Endothelial cell of umbilical vein (primary cell): ENCODE measurements around the gene WDPCP. TPM values are rescaled to one million over a fixed set of nuclear protein-coding genes. Genes with fewer than 3 reads are reported as not detected.

Source experiments
- BruUV-seq: library from RNA; stranded (reverse); fragments of 400-500 nt; replicated peaks from 2 replicates; lab custom pipeline; 2021; lab: Mats Ljungman, UMichigan
- CTCF ChIA-PET: fragments of 300-600, 350-600 bp; sonication (Branson Sonifier 250); formaldehyde crosslinking; loops from one replicate; lab custom pipeline; 2021; ENCODE audit warnings: antibody characterized with exemption, inconsistent platforms; lab: Charles Lee
- POLR2A ChIA-PET: fragments of 300-600, 350-600 bp; sonication (Branson Sonifier 250); formaldehyde crosslinking; loops from one replicate; lab custom pipeline; 2021; ENCODE audit warnings: antibody characterized with exemption, inconsistent platforms; lab: Charles Lee
- DNase-seq: peaks from one replicate; pipeline ENCODE4 v3.0.0-alpha.2; 2011; ENCODE audit warnings: low read depth, low spot score
- FAIRE-seq: peaks from 2 replicates; lab custom pipeline; 2011; peaks lifted over from hg19 to GRCh38; lab: Jason Lieb, UNC
- H2AFZ ChIP-seq: 2 replicates; pipeline ENCODE4 v1.6.0; 2012; ENCODE audit warnings: low read depth, low read length, control low read depth, inconsistent platforms
- H3K27ac ChIP-seq: 2 replicates; pipeline ENCODE4 v1.5.1; 2011; ENCODE audit warnings: low read depth, mild to moderate bottlenecking, control low read depth, low read length, moderate library complexity; ENCODE audit not compliant: insufficient read depth
- H3K27me3 ChIP-seq, 2 experiments: 2 replicates each; pipeline versions ENCODE4 v1.6.0 to v1.6.1; 2011; ENCODE audit warnings: low read length in 2 of 2, mixed read lengths in 1 of 2; ENCODE audit not compliant: control insufficient read depth in 2 of 2, insufficient read depth in 2 of 2
- H3K36me3 ChIP-seq, 2 experiments: 2 replicates in 1 of 2; 3 replicates in 1 of 2; pipeline ENCODE4 v1.5.1; 2011; ENCODE audit warnings: low read length in 2 of 2, mild to moderate bottlenecking in 1 of 2, moderate library complexity in 1 of 2; ENCODE audit not compliant: control insufficient read depth in 2 of 2, insufficient read depth in 2 of 2; ENCODE audit errors: extremely low read depth in 1 of 2
- H3K4me1 ChIP-seq: 3 replicates; pipeline ENCODE4 v1.5.1; 2011; ENCODE audit warnings: mild to moderate bottlenecking, low read length; ENCODE audit not compliant: control insufficient read depth, insufficient read depth; ENCODE audit errors: extremely low read depth
- H3K4me2 ChIP-seq: 2 replicates; pipeline ENCODE4 v1.6.1; 2011; ENCODE audit warnings: low read length, control low read depth, mixed read lengths; ENCODE audit not compliant: insufficient read depth
- H3K4me3 ChIP-seq, 3 experiments: fragments of 200-600 bp in 1 of 3; sonication (generic), shearing (Covaris generic) in 1 of 3; replicated peaks in 1 of 3; 2 replicates each; pipeline ENCODE4 v1.5.1; 2011 to 2016; ENCODE audit warnings: control low read depth in 3 of 3, low read length in 3 of 3, mild to moderate bottlenecking in 2 of 3, inconsistent platforms in 1 of 3, low read depth in 1 of 3, moderate library complexity in 1 of 3; ENCODE audit not compliant: insufficient read depth in 1 of 3
- H3K79me2 ChIP-seq: 2 replicates; pipeline ENCODE4 v1.6.0; 2012; ENCODE audit warnings: low read length, inconsistent platforms; ENCODE audit not compliant: control insufficient read depth, insufficient read depth
- H3K9ac ChIP-seq: replicated peaks from 2 replicates; pipeline ENCODE3; 2011; ENCODE audit warnings: low read length, control low read depth; ENCODE audit not compliant: insufficient read depth; ENCODE audit errors: extremely low read depth
- H3K9me1 ChIP-seq: replicated peaks from 3 replicates; pipeline ENCODE4 v1.6.0; 2011; ENCODE audit warnings: mild to moderate bottlenecking, low read length; ENCODE audit not compliant: control insufficient read depth, insufficient read depth; ENCODE audit errors: extremely low read depth
- H3K9me3 ChIP-seq: replicated peaks from 2 replicates; pipeline ENCODE4 v1.5.1; 2012; ENCODE audit warnings: low read length, inconsistent platforms; ENCODE audit not compliant: control insufficient read depth, insufficient read depth
- H4K20me1 ChIP-seq: replicated peaks from 2 replicates; pipeline ENCODE3; 2011; ENCODE audit warnings: mild to moderate bottlenecking, low read length; ENCODE audit not compliant: control insufficient read depth, insufficient read depth; ENCODE audit errors: extremely low read depth
- CTCF ChIP-seq, 2 donors: IDR thresholded peaks; 1 replicate in 1 of 2; 2 replicates in 1 of 2; pipeline ENCODE4 v1.5.1; 2011; ENCODE audit warnings: low read length in 2 of 2, mild to moderate bottlenecking in 2 of 2, moderate library complexity in 2 of 2, control low read depth in 1 of 2, inconsistent platforms in 1 of 2, low read depth in 1 of 2; ENCODE audit not compliant: insufficient read depth in 1 of 2; ENCODE audit errors: extremely low read depth in 1 of 2
- FOS ChIP-seq: IDR thresholded peaks from 2 replicates; pipeline ENCODE4 v1.6.1; 2011; ENCODE audit warnings: mild to moderate bottlenecking, low read length, moderate library complexity, borderline replicate concordance; ENCODE audit not compliant: insufficient read depth
- JUN ChIP-seq: IDR thresholded peaks from 2 replicates; pipeline ENCODE4 v1.6.1; 2011; ENCODE audit warnings: borderline replicate concordance, low read depth; ENCODE audit not compliant: insufficient read length, insufficient read depth
- MAX ChIP-seq: IDR thresholded peaks from 2 replicates; pipeline ENCODE4 v1.6.1; 2011; ENCODE audit not compliant: insufficient read depth, insufficient read length
- MYC ChIP-seq: IDR thresholded peaks from one replicate; pipeline ENCODE4 v1.6.1; 2011; ENCODE audit warnings: mild to moderate bottlenecking, low read depth, low read length
- POLR2AphosphoS5 ChIP-seq: IDR thresholded peaks from 2 replicates; pipeline ENCODE4 v1.6.1; 2012; ENCODE audit warnings: low read depth, mild to moderate bottlenecking, control low read depth, low read length, moderate library complexity; ENCODE audit not compliant: insufficient read depth
- dilution Hi-C: fragments of 300-500 bp; cut with MboI; formaldehyde crosslinking; loops from one replicate; pipeline ENCODE4 v1.15.0; 2019; ENCODE audit warnings: low sequenced_read_pairs; ENCODE audit not compliant: extremely low pct_ligation_motif_present
- intact Hi-C: fragments of 100-400 bp; cut with micrococcal nuclease; formaldehyde crosslinking; loops from one replicate; pipeline ENCODE4 v1.10.0; 2022
- polyA plus RNA-seq, 4 experiments: library from polyadenylated mRNA; depleted of rRNA in 3 of 4; stranded (reverse) in 3 of 4; unstranded in 1 of 4; fragments of >200 nt; gene quantifications; 2 replicates each; pipeline versions ENCODE4 v1.2.1 to v1.2.3, GENCODE V29; 2011 to 2012; ENCODE audit warnings: missing spikeins in 1 of 4
- total RNA-seq: library from RNA; stranded (reverse); gene quantifications from 2 replicates; pipeline ENCODE4 v1.2.3, GENCODE V29; 2021

WDPCP gene
- total and polyA plus RNA-seq, 2 donors (not counting 3 experiments of a cell fraction or from before 2014, with no cell fraction given) = 4.0 to 8.8 TPM

- Histone ChIP-seq H3K36me3 (no peaks in the 10 kb centered on the region), H3K4me1 (peaks cover 11% of the 10 kb centered on the region), H3K4me3 (no peak overlapping the region), H3K27me3 (no peaks in the 10 kb centered on the region), H3K9me3 (no peaks in the 10 kb centered on the region), H3K9ac (no peak overlapping the region), H4K20me1 (no peaks in the 10 kb centered on the region), H3K9me1 (peaks cover 2% of the 10 kb centered on the region), H2AFZ (no peak overlapping the region), H3K79me2 (no peaks in the 10 kb centered on the region), H3K4me2 (peak overlapping the region; percentile 42), H3K27ac (no peak overlapping the region)
- dilution Hi-C loops (no loop called here), intact Hi-C loops (no loop called here)
- TF ChIP-seq MAX (no peak), FOS (no peak), POLR2AphosphoS5 (no peak), MYC (no peak), JUN (no peak), CTCF (IDR thresholded peaks at IDR 0.05; ENCODE audit: extremely low read depth in 1 of 2, insufficient read depth in 1 of 2, low read depth in 1 of 2, low read length in 2 of 2) (no peak)
- POLR2A ChIA-PET = no interaction called here
- CTCF ChIA-PET = interaction anchor here (4.0 kb wide), 1 partner anchor 10 kb away, joined by 27 read pairs; no protein-coding TSS in a partner anchor
- BruUV-seq = no TSS peak
- no peak for FAIRE-seq
- DNase-seq = peak; percentile 61
Observed at GRCh38 chr2:63434024-63435001, 154.0 kb downstream of the WDPCP start.
